T-cell (primary cell): ENCODE results near the gene B4GALNT4. TPM values are rescaled to one million over a fixed set of nuclear protein-coding genes. Genes with fewer than 3 reads are reported as not detected.
"Not testable (repeated sequence)": the region's sequence is repeated elsewhere in the genome, so short reads cannot be mapped to it uniquely, and the experiment has no call there.

Source experiments
- ATAC-seq, 4 experiments: fragments of 200-7000 bp in 3 of 4; fragments of 150-1000 bp in 1 of 4; cut with Tn5 transposase; replicated peaks in 1 of 4; 1 replicate in 3 of 4; 2 replicates in 1 of 4; pipeline ENCODE4 v1.10.0; 2021; ENCODE audit warnings: moderate library complexity in 3 of 4, mild to moderate bottlenecking in 2 of 4, moderate number of reproducible peaks in 1 of 4
- CTCF ChIA-PET, 2 donors: fragments of 300-600 bp; sonication (Branson Sonifier 250); formaldehyde crosslinking; loops; one replicate each; lab custom pipeline; 2022; ENCODE audit warnings: antibody characterized with exemption in 2 of 2; lab: Charles Lee
- POLR2A ChIA-PET, 2 donors: fragments of 300-600 bp; sonication (Branson Sonifier 250); formaldehyde crosslinking; loops; one replicate each; lab custom pipeline; 2022; ENCODE audit warnings: antibody characterized with exemption in 2 of 2; lab: Charles Lee
- DNase-seq, 35 experiments: peaks; one replicate each; pipeline versions ENCODE4 v3.0.0 to v3.0.0-alpha.2; 2013 to 2023
- H3K27ac ChIP-seq: one replicate; pipeline ENCODE4 v1.5.1; 2013; ENCODE audit warnings: low read length
- H3K27me3 ChIP-seq, 2 experiments: replicated peaks in 1 of 2; 1 replicate in 1 of 2; 2 replicates in 1 of 2; pipeline versions ENCODE4 v1.6.1 to v1.7.0; 2013; ENCODE audit warnings: low read length in 1 of 2, mixed read lengths in 1 of 2; ENCODE audit not compliant: control insufficient read depth in 2 of 2, insufficient read depth in 2 of 2; ENCODE audit errors: extremely low read depth in 1 of 2
- H3K36me3 ChIP-seq, 2 donors: 1 replicate in 1 of 2; 2 replicates in 1 of 2; pipeline versions ENCODE4 v1.6.1 to v1.7.0; 2013; ENCODE audit warnings: low read length in 1 of 2; ENCODE audit not compliant: control insufficient read depth in 2 of 2, insufficient read depth in 1 of 2; ENCODE audit errors: extremely low read depth in 1 of 2
- H3K4me1 ChIP-seq, 2 experiments: 1 replicate in 1 of 2; 2 replicates in 1 of 2; pipeline versions ENCODE4 v1.6.1 to v1.7.0; 2013; ENCODE audit warnings: low read length in 2 of 2, mixed read lengths in 1 of 2; ENCODE audit not compliant: insufficient read depth in 2 of 2, control insufficient read depth in 1 of 2; ENCODE audit errors: extremely low read depth in 1 of 2
- H3K4me3 ChIP-seq, 2 donors: 1 replicate in 1 of 2; 2 replicates in 1 of 2; pipeline versions ENCODE4 v1.5.1 to v1.7.0; 2013; ENCODE audit warnings: mild to moderate bottlenecking in 2 of 2, low read length in 1 of 2, moderate library complexity in 1 of 2; ENCODE audit not compliant: control insufficient read depth in 1 of 2; ENCODE audit errors: extremely low read depth in 1 of 2
- H3K9me3 ChIP-seq: 2 replicates; pipeline ENCODE4 v1.7.0; 2013
- H3K27ac Mint-ChIP-seq, 2 donors: one replicate each; pipeline ENCODE4 v1.8.0; 2020 to 2021; ENCODE audit warnings: mild to moderate bottlenecking in 2 of 2, mixed read lengths in 2 of 2
- H3K27me3 Mint-ChIP-seq, 2 donors: one replicate each; pipeline ENCODE4 v1.8.0; 2021 to 2022; ENCODE audit warnings: mixed read lengths in 2 of 2
- H3K36me3 Mint-ChIP-seq: one replicate; pipeline ENCODE4 v1.8.0; 2021; ENCODE audit warnings: mixed read lengths
- H3K4me1 Mint-ChIP-seq, 3 donors: one replicate each; pipeline ENCODE4 v1.8.0; 2020 to 2022; ENCODE audit warnings: mixed read lengths in 3 of 3, mild to moderate bottlenecking in 1 of 3
- H3K4me3 Mint-ChIP-seq, 3 donors: one replicate each; pipeline ENCODE4 v1.8.0; 2020 to 2022; ENCODE audit warnings: mild to moderate bottlenecking in 3 of 3, mixed read lengths in 3 of 3, moderate library complexity in 3 of 3
- H3K9me3 Mint-ChIP-seq, 3 donors: one replicate each; pipeline ENCODE4 v1.8.0; 2020 to 2022; ENCODE audit warnings: mixed read lengths in 3 of 3
- WGBS: methylation state at CpG from one replicate; pipeline ENCODE4 v1.1.5; 2013; ENCODE audit warnings: missing lambda C conversion rate; ENCODE audit not compliant: insufficient coverage; 5-methylcytosine and 5-hydroxymethylcytosine counted together
- total RNA-seq, 35 experiments: library from RNA in 6 of 35; stranded (reverse) in 6 of 35; fragments of 120-200 nt in 1 of 35; gene quantifications; one replicate each; pipeline versions ENCODE4 v1.2.1 to v1.2.4 and lab custom pipeline; 2013 to 2026

Gene B4GALNT4
- total RNA-seq, 5 donors from 2014 or later (not counting 1 experiment from before 2014, with no cell fraction given): 1.7 to 5.6 (median 2.8) TPM

DNA sequence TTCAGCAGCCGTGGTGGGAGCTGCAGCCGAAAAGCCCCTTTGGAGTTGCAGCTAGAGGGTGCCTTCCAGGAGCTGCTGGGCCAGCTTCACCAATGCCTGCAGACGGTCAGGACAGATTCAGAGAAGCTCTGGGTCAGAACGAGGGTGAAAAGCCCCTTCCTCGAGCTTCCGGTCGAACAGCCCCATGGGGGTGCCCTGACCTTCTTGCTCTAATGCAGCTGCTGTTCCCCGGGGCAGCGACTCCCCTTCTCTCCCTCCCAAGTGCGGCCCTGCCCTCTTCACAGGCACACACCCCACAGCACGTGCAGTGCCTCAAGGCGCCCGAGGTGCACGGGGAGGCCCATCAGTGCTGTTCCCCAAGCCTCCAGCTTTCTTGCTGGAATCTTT is 39.0 kb upstream of the B4GALNT4 start:
- peak overlapping the region in 1 of 2 donors; percentile 88 for H3K27ac Mint-ChIP-seq
- Histone ChIP-seq H3K4me3 (no peak overlapping the region), H3K27me3 (no peaks in the 10 kb centered on the region), H3K27ac (no peak overlapping the region), H3K4me1 (peaks cover 35 to 63% of the 10 kb centered on the region in 2 experiments), H3K36me3 (no peaks in the 10 kb centered on the region), H3K9me3 (no peaks in the 10 kb centered on the region)
- peaks cover 58 to 68% (median 61%) of the 10 kb centered on the region in 3 donors for H3K4me1 Mint-ChIP-seq
- H3K4me3 Mint-ChIP-seq: peak overlapping the region in 1 of 3 donors; percentile 70
- DNase-seq: no peak
- no peak for ATAC-seq
- H3K27me3 Mint-ChIP-seq: no peaks in the 10 kb centered on the region
- ChIA-PET CTCF (interaction anchor here in 1 of 2 donors (1.8 kb wide), 1 partner anchor 10 kb away, joined by 4 read pairs; no protein-coding TSS in a partner anchor), POLR2A (no interaction called here)
- WGBS: 83% methylated on average over 9 of the region's 14 CpGs
- no peaks in the 10 kb centered on the region for H3K36me3 Mint-ChIP-seq
- no peaks in the 10 kb centered on the region for H3K9me3 Mint-ChIP-seq

DNA sequence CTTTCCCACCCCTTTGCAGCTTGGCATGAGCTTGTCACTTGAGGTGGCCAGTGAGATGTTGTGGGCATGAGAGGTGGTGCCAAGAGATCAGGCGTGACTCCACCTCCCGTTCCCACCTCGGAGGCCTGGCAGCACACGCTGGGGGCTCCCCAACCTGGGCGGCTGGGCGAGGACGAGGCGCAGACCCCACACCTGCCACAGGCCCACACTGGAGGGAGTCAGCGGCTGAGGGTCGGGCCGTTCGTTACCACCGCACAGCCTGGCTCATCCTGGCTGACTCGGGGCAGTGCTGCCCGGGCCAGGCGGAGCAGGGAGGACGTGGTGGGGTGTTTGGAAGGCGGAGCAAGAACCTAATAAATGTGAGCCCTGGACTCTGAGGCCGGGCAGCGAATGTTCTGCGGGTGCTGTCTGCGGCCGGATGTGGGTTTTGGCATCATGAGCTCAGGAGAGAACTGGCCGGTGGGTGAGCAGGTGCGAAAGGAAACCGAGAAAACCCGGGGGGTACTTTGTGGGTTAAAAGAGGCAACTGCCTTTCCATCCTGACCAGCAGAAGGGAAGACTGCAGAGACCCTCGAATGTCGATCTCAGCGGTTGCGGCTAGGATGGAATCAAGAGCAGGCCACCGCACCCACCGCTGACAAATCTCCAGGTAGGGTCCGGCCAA is 38.5 kb upstream of the B4GALNT4 start:
- peaks cover 59 to 67% (median 61%) of the 10 kb centered on the region in 3 donors for H3K4me1 Mint-ChIP-seq
- H3K27me3 ChIP-seq: no peaks in the 10 kb centered on the region
- H3K9me3 ChIP-seq: no peaks in the 10 kb centered on the region
- H3K36me3 Mint-ChIP-seq: no peaks in the 10 kb centered on the region
- peak overlapping the region; percentile 31 to 61 for H3K27ac Mint-ChIP-seq
- H3K36me3 ChIP-seq: no peaks in the 10 kb centered on the region
- no peaks in the 10 kb centered on the region for H3K9me3 Mint-ChIP-seq
- ChIA-PET POLR2A (interaction anchor here in 1 of 2 donors (0.7 kb wide), 1 partner anchor 10 kb away, joined by 4 read pairs; no protein-coding TSS in a partner anchor), CTCF (interaction anchor here in 1 of 2 donors (1.8 kb wide), 1 partner anchor 9 kb away, joined by 4 read pairs; no protein-coding TSS in a partner anchor)
- ATAC-seq (peak in 2 of 4 experiments; percentile 13 to 18), DNase-seq (peak in 1 of 35 experiments; percentile 40)
- no peak overlapping the region for H3K27ac ChIP-seq
- peaks cover 31 to 57% of the 10 kb centered on the region in 2 experiments for H3K4me1 ChIP-seq
- no peaks in the 10 kb centered on the region for H3K27me3 Mint-ChIP-seq
- H3K4me3 Mint-ChIP-seq: peak overlapping the region; percentile 31 to 70 (median 45)
- H3K4me3 ChIP-seq: no peak overlapping the region
- 30% methylated on average over 31 of the region's 34 CpGs for WGBS

DNA sequence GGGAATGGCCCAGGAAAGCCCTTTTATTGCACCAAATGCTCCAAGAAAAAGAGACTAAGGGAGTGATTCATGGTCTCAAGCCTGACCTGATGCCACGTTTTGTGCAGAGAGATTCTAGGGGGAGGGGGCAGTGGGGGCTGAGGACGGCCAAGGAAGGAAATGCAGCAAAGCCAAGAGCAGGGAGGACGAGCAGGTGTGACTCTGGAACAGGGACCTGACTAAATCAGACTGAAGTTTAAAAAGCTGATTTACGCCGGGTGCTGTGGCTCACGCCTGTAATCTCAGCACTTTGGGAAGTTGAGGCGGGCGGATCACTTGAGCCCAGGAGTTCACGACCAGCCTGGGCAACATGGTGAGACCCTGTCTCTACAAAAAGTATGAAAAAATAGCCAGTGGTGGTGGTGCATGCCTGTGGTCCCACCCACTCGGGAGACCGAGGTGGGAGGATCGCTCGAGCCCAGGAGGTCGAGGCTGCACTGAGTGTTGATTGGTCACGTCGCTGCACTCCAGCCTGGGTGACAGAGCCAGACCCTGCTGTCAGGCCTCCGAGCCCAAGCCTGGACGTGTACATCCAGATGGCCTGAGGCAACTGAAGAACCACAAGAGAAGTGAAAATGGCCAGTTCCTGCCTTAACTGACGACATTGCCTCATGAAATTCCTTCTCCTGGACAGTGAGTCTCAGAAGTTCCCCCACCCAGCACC is 37.8 kb upstream of the B4GALNT4 start:
- Mint-ChIP-seq H3K9me3 (no peaks in the 10 kb centered on the region), H3K4me1 (peaks cover 59 to 67% (median 61%) of the 10 kb centered on the region in 3 donors), H3K27me3 (no peaks in the 10 kb centered on the region), H3K36me3 (no peaks in the 10 kb centered on the region), H3K4me3 (peak overlapping the region; percentile 31 to 70 (median 45)), H3K27ac (peak overlapping the region; percentile 31 to 61)
- no peak for DNase-seq
- ATAC-seq: no peak
- CTCF ChIA-PET: no interaction called here
- Histone ChIP-seq H3K4me1 (peaks cover 30 to 53% of the 10 kb centered on the region in 2 experiments), H3K27ac (no peak overlapping the region), H3K9me3 (no peaks in the 10 kb centered on the region), H3K27me3 (no peaks in the 10 kb centered on the region), H3K4me3 (no peak overlapping the region), H3K36me3 (no peaks in the 10 kb centered on the region)
- POLR2A ChIA-PET: interaction anchor here in 1 of 2 donors (0.7 kb wide), 1 partner anchor 10 kb away, joined by 4 read pairs; no protein-coding TSS in a partner anchor
- 68% methylated on average over 16 of the region's 19 CpGs for WGBS

DNA sequence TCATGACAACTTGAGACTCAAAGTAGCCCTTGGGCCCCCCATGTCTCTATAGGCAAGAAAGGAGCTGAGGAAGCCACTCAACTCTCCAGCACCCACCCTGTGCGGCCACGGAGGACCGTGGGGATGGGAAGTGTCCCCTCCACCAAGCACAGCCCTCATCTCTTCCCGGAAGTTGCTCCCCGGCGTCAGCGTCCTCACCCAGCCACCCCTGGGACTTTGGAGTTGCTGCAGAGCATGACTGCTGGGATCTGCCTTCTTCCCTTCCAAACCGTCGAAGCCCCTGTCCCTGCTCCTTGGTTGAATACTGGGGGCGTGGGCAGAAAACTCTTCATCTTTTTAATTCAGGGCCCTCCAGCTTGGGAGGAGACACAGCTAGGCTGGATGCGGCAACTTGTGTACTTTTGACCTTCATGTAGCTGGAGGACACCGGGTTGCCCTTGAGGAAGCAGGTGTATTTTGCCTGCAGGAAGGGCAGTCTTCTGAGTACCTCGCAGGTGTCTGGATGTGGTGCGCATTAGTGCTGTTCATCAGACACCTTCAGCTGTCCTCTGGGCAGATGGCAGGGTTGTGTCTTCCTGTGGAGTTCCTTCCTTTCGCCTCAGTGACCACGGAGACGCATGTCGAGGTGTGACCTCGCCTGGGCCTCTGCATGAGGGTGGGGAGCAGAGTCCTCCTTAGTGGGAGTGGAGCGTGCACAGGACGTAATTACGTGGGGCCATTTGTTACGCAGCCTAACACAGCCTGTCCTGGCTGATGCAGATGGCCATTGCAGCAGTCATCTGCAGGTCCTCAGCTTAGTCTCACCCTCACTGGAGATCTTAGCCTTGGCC is 36.4 kb upstream of the B4GALNT4 start:
- no peak overlapping the region for H3K4me3 ChIP-seq
- peaks cover 52 to 62% (median 60%) of the 10 kb centered on the region in 3 donors for H3K4me1 Mint-ChIP-seq
- POLR2A ChIA-PET: no interaction called here
- no peaks in the 10 kb centered on the region for H3K36me3 ChIP-seq
- ATAC-seq (no peak), DNase-seq (no peak)
- H3K36me3 Mint-ChIP-seq: no peaks in the 10 kb centered on the region
- no peaks in the 10 kb centered on the region for H3K9me3 ChIP-seq
- no peaks in the 10 kb centered on the region for H3K27me3 ChIP-seq
- H3K27ac ChIP-seq: no peak overlapping the region
- peak overlapping the region in 1 of 3 donors; percentile 70 for H3K4me3 Mint-ChIP-seq
- H3K9me3 Mint-ChIP-seq: no peaks in the 10 kb centered on the region
- CTCF ChIA-PET: no interaction called here
- H3K27me3 Mint-ChIP-seq: no peaks in the 10 kb centered on the region
- peaks cover 32 to 52% of the 10 kb centered on the region in 2 experiments for H3K4me1 ChIP-seq
- peak overlapping the region in 1 of 2 donors; percentile 55 for H3K27ac Mint-ChIP-seq
- 74% methylated on average over 17 of the region's 23 CpGs for WGBS

DNA sequence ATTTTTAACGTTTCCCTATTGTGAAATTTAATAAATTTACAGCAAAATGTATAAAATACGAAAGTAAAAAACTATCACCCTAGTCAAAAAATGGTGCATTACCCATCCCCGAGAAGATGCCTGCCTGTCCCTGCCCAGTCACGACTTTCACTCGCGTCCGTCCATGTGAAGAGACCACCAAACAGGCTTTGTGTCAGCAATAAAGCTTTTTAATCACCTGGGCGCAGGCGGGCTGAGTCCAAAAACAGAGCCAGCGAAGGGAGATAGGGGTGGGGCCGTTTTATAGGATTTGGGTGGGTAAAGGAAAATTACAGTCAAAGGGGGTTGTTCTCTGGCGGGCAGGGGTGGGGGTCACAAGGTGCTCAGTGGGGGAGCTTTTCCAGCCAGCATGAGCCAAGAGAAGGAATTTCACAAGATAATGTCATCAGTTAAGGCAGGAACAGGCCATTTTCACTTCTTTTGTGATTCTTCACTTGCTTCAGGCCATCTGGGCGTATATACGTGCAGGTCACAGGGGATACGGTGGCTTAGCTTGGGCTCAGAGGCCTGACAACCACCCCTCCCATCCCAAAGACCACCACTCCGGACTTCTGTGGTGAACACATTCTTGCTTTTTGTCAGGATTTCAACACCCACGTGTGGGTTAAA is 35.6 kb upstream of the B4GALNT4 start:
- H3K4me3 Mint-ChIP-seq, H3K9me3 Mint-ChIP-seq, H3K4me3 ChIP-seq, H3K9me3 ChIP-seq, DNase-seq, H3K27me3 ChIP-seq, H3K36me3 Mint-ChIP-seq, CTCF ChIA-PET, H3K36me3 ChIP-seq, H3K27ac ChIP-seq, H3K27me3 Mint-ChIP-seq, ATAC-seq, H3K27ac Mint-ChIP-seq, POLR2A ChIA-PET: not testable (repeated sequence)
- 94% methylated on average over 10 of the region's 17 CpGs for WGBS
- H3K4me1 ChIP-seq: peaks cover 28 to 48% of the 10 kb centered on the region in 2 experiments
- H3K4me1 Mint-ChIP-seq: peaks cover 52 to 62% (median 56%) of the 10 kb centered on the region in 3 donors
